IPS-18c (cell line): ENCODE measurements around the gene IFIT1.

Experiments used
- H3K4me3 ChIP-seq: 2 replicates; pipeline ENCODE4 v1.7.0; 2013; ENCODE audit warnings: low read depth, mild to moderate bottlenecking, low read length, moderate library complexity; ENCODE audit not compliant: insufficient read depth
- H3K9me3 ChIP-seq: one replicate; pipeline ENCODE4 v1.6.1; 2013; ENCODE audit warnings: mild to moderate bottlenecking, low read length, moderate library complexity; ENCODE audit not compliant: control insufficient read depth, insufficient read depth

Gene IFIT1

GRCh38 chr10:89454561-89455347 is 62.3 kb downstream of the IFIT1 start:
- H3K9me3 ChIP-seq = no peaks in the 10 kb centered on the region
- H3K4me3 ChIP-seq = no peak overlapping the region
